SK-N-SH (cell line): ENCODE data around the gene TFE3. TPM values are rescaled to one million over a fixed set of nuclear protein-coding genes. Genes with fewer than 3 reads are reported as not detected.
A peak's percentile ranks its signal among the peaks of the same experiment; 100 is the strongest.

ENCODE experiments used
- CTCF ChIA-PET: fragments of 300-600, 350-600 bp; formaldehyde crosslinking; extraction: SDS; loops from one replicate; lab custom pipeline; 2021; lab: Yijun Ruan, JAX
- POLR2A ChIA-PET: fragments of 350-600 bp; sonication (Branson Sonifier 250); formaldehyde crosslinking; extraction: SDS; loops from one replicate; lab custom pipeline; 2020; ENCODE audit warnings: antibody characterized with exemption, inconsistent platforms; lab: Yijun Ruan, JAX
- DNase-seq: peaks from one replicate; pipeline ENCODE4 v3.0.0; 2012
- H2AFZ ChIP-seq: fragments of 200-600 bp; sonication (generic); 2 replicates; pipeline ENCODE4 v1.8.1; 2016; ENCODE audit warnings: antibody characterized with exemption, mild to moderate bottlenecking, low read depth
- H3F3A ChIP-seq: fragments of 200-600 bp; sonication (generic); replicated peaks from 2 replicates; pipeline ENCODE3; 2016; ENCODE audit warnings: antibody characterized with exemption, mild to moderate bottlenecking; ENCODE audit not compliant: insufficient read depth
- H3K27ac ChIP-seq, 2 experiments: fragments of 200-500 bp in 1 of 2; fragments of 200-600 bp in 1 of 2; sonication (Bioruptor generic) in 1 of 2; sonication (generic), shearing (Covaris generic) in 1 of 2; 2 replicates each; pipeline versions ENCODE4 v1.5.1 to v1.6.1; 2014 to 2016; ENCODE audit warnings: low read depth in 2 of 2, inconsistent platforms in 1 of 2, low read length in 1 of 2, mild to moderate bottlenecking in 1 of 2, mixed read lengths in 1 of 2
- H3K27me3 ChIP-seq: fragments of 200-600 bp; sonication (generic), shearing (Covaris generic); 2 replicates; pipeline ENCODE4 v1.6.1; 2016; ENCODE audit warnings: mixed run types; ENCODE audit not compliant: insufficient read depth
- H3K36me3 ChIP-seq, 2 experiments: fragments of 200-500 bp in 1 of 2; fragments of 200-600 bp in 1 of 2; sonication (Bioruptor generic) in 1 of 2; sonication (generic) in 1 of 2; replicated peaks in 1 of 2; 2 replicates each; pipeline versions ENCODE3 to v1.5.1; 2014 to 2016; ENCODE audit warnings: low read length in 1 of 2, mild to moderate bottlenecking in 1 of 2; ENCODE audit not compliant: insufficient read depth in 2 of 2, control insufficient read depth in 1 of 2
- H3K4me1 ChIP-seq, 2 experiments: fragments of 200-500 bp in 1 of 2; fragments of 200-600 bp in 1 of 2; sonication (Bioruptor generic) in 1 of 2; sonication (generic), shearing (Covaris generic) in 1 of 2; 2 replicates each; pipeline versions ENCODE4 v1.5.1 to v1.6.1; 2014 to 2016; ENCODE audit warnings: low read depth in 1 of 2, low read length in 1 of 2, mixed run types in 1 of 2; ENCODE audit not compliant: insufficient read depth in 2 of 2, control insufficient read depth in 1 of 2
- H3K4me2 ChIP-seq: fragments of 200-600 bp; sonication (generic), shearing (Covaris generic); 2 replicates; pipeline ENCODE4 v1.6.1; 2017; ENCODE audit warnings: mixed run types
- H3K4me3 ChIP-seq, 2 experiments: fragments of 200-500 bp in 1 of 2; fragments of 200-600 bp in 1 of 2; sonication (Bioruptor generic) in 1 of 2; sonication (generic), shearing (Covaris generic) in 1 of 2; 2 replicates each; pipeline versions ENCODE4 v1.5.1 to v1.8.1; 2014 to 2016; ENCODE audit warnings: low read depth in 2 of 2, inconsistent platforms in 1 of 2, low read length in 1 of 2, mild to moderate bottlenecking in 1 of 2, mixed read lengths in 1 of 2, moderate library complexity in 1 of 2
- H3K79me2 ChIP-seq: fragments of 200-600 bp; sonication (generic); 2 replicates; pipeline ENCODE4 v1.8.1; 2017; ENCODE audit warnings: mild to moderate bottlenecking; ENCODE audit not compliant: insufficient read depth
- H3K9ac ChIP-seq: fragments of 200-600 bp; sonication (generic); 2 replicates; pipeline ENCODE4 v1.6.1; 2017; ENCODE audit warnings: mixed run types
- H3K9me2 ChIP-seq: fragments of 200-600 bp; sonication (generic); 2 replicates; pipeline ENCODE4 v1.6.1; 2017; ENCODE audit warnings: mixed run types
- H3K9me3 ChIP-seq: fragments of 200-600 bp; sonication (generic); 2 replicates; pipeline ENCODE4 v1.6.1; 2017; ENCODE audit warnings: mixed run types, mild to moderate bottlenecking, moderate library complexity
- H4K20me1 ChIP-seq: fragments of 200-600 bp; sonication (generic); 2 replicates; pipeline ENCODE4 v1.6.1; 2017; ENCODE audit warnings: mild to moderate bottlenecking, mixed run types; ENCODE audit not compliant: insufficient read depth
- CHD2 ChIP-seq: fragments of 150-350 bp; IDR thresholded peaks from 2 replicates; pipeline ENCODE4 v1.6.1; 2018; ENCODE audit warnings: low read length; ENCODE audit not compliant: partially characterized antibody
- FOXM1 ChIP-seq: IDR thresholded peaks from 2 replicates; pipeline ENCODE4 v1.4.0; 2012; ENCODE audit warnings: low read depth, mild to moderate bottlenecking
- GABPA ChIP-seq: IDR thresholded peaks from 2 replicates; pipeline ENCODE4 v1.4.0; 2012; ENCODE audit warnings: low read depth, mild to moderate bottlenecking
- JUND ChIP-seq: IDR thresholded peaks from 2 replicates; pipeline ENCODE4 v1.4.0; 2012
- MEF2A ChIP-seq: IDR thresholded peaks from 2 replicates; pipeline ENCODE4 v1.4.0; 2012; ENCODE audit warnings: low read depth, borderline replicate concordance
- NFIC ChIP-seq: IDR thresholded peaks from 2 replicates; pipeline ENCODE4 v1.4.0; 2012; ENCODE audit warnings: borderline replicate concordance
- RCOR1 ChIP-seq: fragments of 150-350 bp; IDR thresholded peaks from 2 replicates; pipeline ENCODE4 v1.6.1; 2017; ENCODE audit warnings: antibody characterized with exemption, low read length
- SIN3A ChIP-seq: IDR thresholded peaks from 2 replicates; pipeline ENCODE4 v1.6.1; 2012; ENCODE audit warnings: low read depth, mild to moderate bottlenecking, low read length, moderate library complexity, borderline replicate concordance
- SMC3 ChIP-seq: IDR thresholded peaks from 2 replicates; pipeline ENCODE4 v1.6.1; 2012; ENCODE audit warnings: low read depth, low read length, improper control_type of control experiment
- TAF1 ChIP-seq: IDR thresholded peaks from 2 replicates; pipeline ENCODE4 v1.6.1; 2012; ENCODE audit warnings: low read depth, mild to moderate bottlenecking, low read length, moderate library complexity, borderline replicate concordance
- WGBS: methylation state at CpG from one replicate; pipeline ENCODE4 v1.1.6; 2017; ENCODE audit warnings: low lambda C conversion rate; 5-methylcytosine and 5-hydroxymethylcytosine counted together
- polyA plus RNA-seq, 3 experiments: library from polyadenylated mRNA; depleted of rRNA; stranded (reverse); fragments of >200 nt; gene quantifications; 2 replicates each; pipeline ENCODE4 v1.2.3, GENCODE V29; 2012
- TF ChIP-seq, protein P1 (sequence below): IDR thresholded peaks from 2 replicates; pipeline ENCODE4; 2012
- TF ChIP-seq, protein P2 (sequence below): IDR thresholded peaks from 2 replicates; pipeline ENCODE4 v1.6.1; 2012; ENCODE audit warnings: mild to moderate bottlenecking, low read depth, low read length, moderate library complexity

The TFE3 gene
- polyA plus RNA-seq, 1 of the 3 experiments (the other 2 are of a cell fraction) = 14.0 TPM

- peak overlapping the region; percentile 90 for H3K9ac ChIP-seq
- peaks cover 17% of the 10 kb centered on the region; the same call in 1 of the 2 replicates for H3K79me2 ChIP-seq
- no peaks in the 10 kb centered on the region for H3K27me3 ChIP-seq
- peak overlapping the region; percentile 84 to 90 for H3K27ac ChIP-seq
- TF ChIP-seq, protein P1, sequence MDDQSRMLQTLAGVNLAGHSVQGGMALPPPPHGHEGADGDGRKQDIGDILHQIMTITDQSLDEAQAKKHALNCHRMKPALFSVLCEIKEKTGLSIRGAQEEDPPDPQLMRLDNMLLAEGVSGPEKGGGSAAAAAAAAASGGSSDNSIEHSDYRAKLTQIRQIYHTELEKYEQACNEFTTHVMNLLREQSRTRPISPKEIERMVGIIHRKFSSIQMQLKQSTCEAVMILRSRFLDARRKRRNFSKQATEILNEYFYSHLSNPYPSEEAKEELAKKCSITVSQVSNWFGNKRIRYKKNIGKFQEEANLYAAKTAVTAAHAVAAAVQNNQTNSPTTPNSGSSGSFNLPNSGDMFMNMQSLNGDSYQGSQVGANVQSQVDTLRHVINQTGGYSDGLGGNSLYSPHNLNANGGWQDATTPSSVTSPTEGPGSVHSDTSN = no peak
- TF ChIP-seq MEF2A (no peak), TAF1 (no peak), SMC3 (no peak), FOXM1 (no peak), RCOR1 (no peak), GABPA (no peak), SIN3A (no peak), NFIC (no peak), CHD2 (no peak), JUND (no peak)
- TF ChIP-seq, protein P2, sequence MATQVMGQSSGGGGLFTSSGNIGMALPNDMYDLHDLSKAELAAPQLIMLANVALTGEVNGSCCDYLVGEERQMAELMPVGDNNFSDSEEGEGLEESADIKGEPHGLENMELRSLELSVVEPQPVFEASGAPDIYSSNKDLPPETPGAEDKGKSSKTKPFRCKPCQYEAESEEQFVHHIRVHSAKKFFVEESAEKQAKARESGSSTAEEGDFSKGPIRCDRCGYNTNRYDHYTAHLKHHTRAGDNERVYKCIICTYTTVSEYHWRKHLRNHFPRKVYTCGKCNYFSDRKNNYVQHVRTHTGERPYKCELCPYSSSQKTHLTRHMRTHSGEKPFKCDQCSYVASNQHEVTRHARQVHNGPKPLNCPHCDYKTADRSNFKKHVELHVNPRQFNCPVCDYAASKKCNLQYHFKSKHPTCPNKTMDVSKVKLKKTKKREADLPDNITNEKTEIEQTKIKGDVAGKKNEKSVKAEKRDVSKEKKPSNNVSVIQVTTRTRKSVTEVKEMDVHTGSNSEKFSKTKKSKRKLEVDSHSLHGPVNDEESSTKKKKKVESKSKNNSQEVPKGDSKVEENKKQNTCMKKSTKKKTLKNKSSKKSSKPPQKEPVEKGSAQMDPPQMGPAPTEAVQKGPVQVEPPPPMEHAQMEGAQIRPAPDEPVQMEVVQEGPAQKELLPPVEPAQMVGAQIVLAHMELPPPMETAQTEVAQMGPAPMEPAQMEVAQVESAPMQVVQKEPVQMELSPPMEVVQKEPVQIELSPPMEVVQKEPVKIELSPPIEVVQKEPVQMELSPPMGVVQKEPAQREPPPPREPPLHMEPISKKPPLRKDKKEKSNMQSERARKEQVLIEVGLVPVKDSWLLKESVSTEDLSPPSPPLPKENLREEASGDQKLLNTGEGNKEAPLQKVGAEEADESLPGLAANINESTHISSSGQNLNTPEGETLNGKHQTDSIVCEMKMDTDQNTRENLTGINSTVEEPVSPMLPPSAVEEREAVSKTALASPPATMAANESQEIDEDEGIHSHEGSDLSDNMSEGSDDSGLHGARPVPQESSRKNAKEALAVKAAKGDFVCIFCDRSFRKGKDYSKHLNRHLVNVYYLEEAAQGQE = no peak
- H3K9me2 ChIP-seq = no peaks in the 10 kb centered on the region
- no peaks in the 10 kb centered on the region for H3K9me3 ChIP-seq
- DNase-seq = peak; percentile 65
- ChIA-PET POLR2A (interaction anchor here (0.7 to 1.2 kb wide), 6 partner anchors 11 to 403 kb away, joined by 3 to 5 read pairs (median 4); partner anchors contain the start of genes PQBP1, TFE3 and TIMM17B), CTCF (interaction anchor here (0.6 to 1.0 kb wide), 2 partner anchors 29 to 319 kb away, joined by 3 to 10 read pairs; partner anchors contain the start of gene KCND1)
- H4K20me1 ChIP-seq = no peaks in the 10 kb centered on the region
- peak overlapping the region; percentile 75 to 80 for H3K4me3 ChIP-seq
- peaks cover 0 to 8% of the 10 kb centered on the region in 2 experiments; a peak in 2 of 4 replicates for H3K4me1 ChIP-seq
- peaks cover 16 to 26% of the 10 kb centered on the region in 2 experiments for H3K36me3 ChIP-seq
- peaks cover 4% of the 10 kb centered on the region for H3F3A ChIP-seq
- H3K4me2 ChIP-seq = peak overlapping the region; percentile 83
- H2AFZ ChIP-seq = peak overlapping the region; percentile 98
- WGBS = 7% methylated on average over 17 of the region's 17 CpGs
These were observed 41.6 kb downstream of the TFE3 start for GRCh38 chrX:49001521-49002090.

GRCh38 chrX:49000636-49001035, 42.5 kb downstream of the TFE3 start:
- Histone ChIP-seq H3K9me3 (no peaks in the 10 kb centered on the region), H3K4me3 (peak overlapping the region in 1 of 2 experiments; percentile 80; a peak in 1 of 4 replicates), H3K36me3 (peaks cover 23 to 27% of the 10 kb centered on the region in 2 experiments), H4K20me1 (no peaks in the 10 kb centered on the region), H3F3A (no peaks in the 10 kb centered on the region), H3K27ac (no peak overlapping the region), H3K27me3 (no peaks in the 10 kb centered on the region), H3K9me2 (no peaks in the 10 kb centered on the region), H3K4me1 (peaks cover 0 to 8% of the 10 kb centered on the region in 2 experiments; a peak in 2 of 4 replicates), H3K79me2 (peaks cover 17% of the 10 kb centered on the region; the same call in 1 of the 2 replicates), H3K9ac (no peak overlapping the region), H3K4me2 (peak overlapping the region; percentile 83), H2AFZ (no peak overlapping the region)
- POLR2A ChIA-PET = no interaction called here
- no peak for DNase-seq
- WGBS = 95% methylated on average over 4 of the region's 4 CpGs
- CTCF ChIA-PET = no interaction called here
- no peak for TF ChIP-seq NFIC
- no peak for TF ChIP-seq CHD2
